Neural cell (in vitro differentiated cells): ENCODE results near the gene NAGLU. TPM values are rescaled to one million over a fixed set of nuclear protein-coding genes. Genes with fewer than 3 reads are reported as not detected.
A peak's percentile ranks its signal among the peaks of the same experiment; 100 is the strongest.

Experiments
- H2AFZ ChIP-seq: fragments of 200-600, 300-800 bp; sonication (generic), shearing (Covaris generic); 2 replicates; pipeline ENCODE4 v1.6.0; 2014; ENCODE audit warnings: low read depth, mild to moderate bottlenecking, antibody characterized with exemption, low read length, moderate library complexity
- H3F3A ChIP-seq: fragments of 200-600 bp; shearing (Covaris generic); 2 replicates; pipeline ENCODE4 v1.6.1; 2016; ENCODE audit warnings: mild to moderate bottlenecking, moderate library complexity, mixed read lengths, antibody characterized with exemption, low read length; ENCODE audit not compliant: insufficient read depth, poor library complexity, severe bottlenecking
- H3K27ac ChIP-seq: fragments of 200-600, 300-800 bp; sonication (generic), shearing (Covaris generic); 2 replicates; pipeline ENCODE4 v1.5.1; 2014; ENCODE audit warnings: mild to moderate bottlenecking, low read length, moderate library complexity
- H3K27me3 ChIP-seq: fragments of 300-800, 200-600 bp; sonication (generic), shearing (Covaris generic); 2 replicates; pipeline ENCODE4 v1.6.0; 2014; ENCODE audit warnings: mild to moderate bottlenecking, low read depth, low read length, moderate library complexity; ENCODE audit not compliant: insufficient read depth
- H3K36me3 ChIP-seq: fragments of 300-800, 200-600 bp; sonication (generic), shearing (Covaris generic); 2 replicates; pipeline ENCODE4 v1.5.1; 2014; ENCODE audit warnings: mild to moderate bottlenecking, antibody characterized with exemption, low read length, moderate library complexity; ENCODE audit not compliant: insufficient read depth
- H3K4me2 ChIP-seq: fragments of 300-800, 200-600 bp; sonication (generic), shearing (Covaris generic); 2 replicates; pipeline ENCODE4 v1.6.0; 2014; ENCODE audit warnings: mild to moderate bottlenecking, low read length
- H3K4me3 ChIP-seq: fragments of 300-800, 200-600 bp; sonication (generic), shearing (Covaris generic); 2 replicates; pipeline ENCODE4 v1.5.1; 2014; ENCODE audit warnings: mild to moderate bottlenecking, low read length, moderate library complexity
- H3K79me2 ChIP-seq: fragments of 200-600 bp; shearing (Covaris generic); replicated peaks from 2 replicates; pipeline ENCODE4 v1.6.0; 2014; ENCODE audit warnings: mild to moderate bottlenecking, low read length, moderate library complexity; ENCODE audit not compliant: insufficient read depth
- H3K9ac ChIP-seq: fragments of 300-800, 200-600 bp; sonication (generic), shearing (Covaris generic); 2 replicates; pipeline ENCODE4 v1.6.1; 2016; ENCODE audit warnings: mild to moderate bottlenecking, low read length, mixed read lengths
- H3K9me2 ChIP-seq: fragments of 200-600 bp; shearing (Covaris generic); 2 replicates; pipeline ENCODE4 v1.6.1; 2016; ENCODE audit warnings: mild to moderate bottlenecking, low read length, mixed read lengths; ENCODE audit not compliant: insufficient read depth
- H3K9me3 ChIP-seq: fragments of 200-600, 300-800 bp; sonication (generic), shearing (Covaris generic); 2 replicates; pipeline ENCODE4 v1.6.1; 2016; ENCODE audit warnings: mild to moderate bottlenecking, mixed run types, low read length, moderate library complexity, mixed read lengths
- H4K20me1 ChIP-seq: fragments of 200-600 bp; shearing (Covaris generic); 2 replicates; pipeline ENCODE4 v1.6.1; 2016; ENCODE audit warnings: mild to moderate bottlenecking, mixed run types; ENCODE audit not compliant: insufficient read depth
- CTCF ChIP-seq: fragments of 450-650 bp; IDR thresholded peaks from 2 replicates; pipeline ENCODE4 v1.5.1; 2014; ENCODE audit warnings: antibody characterized with exemption, mild to moderate bottlenecking, moderate library complexity; ENCODE audit not compliant: poor library complexity, severe bottlenecking
- EP300 ChIP-seq: fragments of 450-650 bp; conservative IDR thresholded peaks from 2 replicates; pipeline ENCODE4 v1.6.1; 2014; ENCODE audit warnings: antibody characterized with exemption, mild to moderate bottlenecking, moderate library complexity; ENCODE audit not compliant: poor library complexity, severe bottlenecking
- EZH2 ChIP-seq: fragments of 200-600, 300-800 bp; shearing (Covaris generic), sonication (generic); IDR thresholded peaks from 2 replicates; pipeline ENCODE4 v1.6.1; 2014; ENCODE audit warnings: antibody characterized with exemption, low read length, borderline replicate concordance, mild to moderate bottlenecking; ENCODE audit not compliant: insufficient read depth, poor library complexity, severe bottlenecking
- MXI1 ChIP-seq: fragments of 450-650 bp; conservative IDR thresholded peaks from 2 replicates; pipeline ENCODE4 v1.6.1; 2014; ENCODE audit warnings: antibody characterized with exemption, mild to moderate bottlenecking; ENCODE audit not compliant: poor library complexity, severe bottlenecking
- POLR2AphosphoS5 ChIP-seq: IDR thresholded peaks from 2 replicates; pipeline ENCODE4 v1.6.1; 2012
- RAD21 ChIP-seq: fragments of 450-650 bp; conservative IDR thresholded peaks from 2 replicates; pipeline ENCODE4 v1.6.1; 2014; ENCODE audit warnings: antibody characterized with exemption, mild to moderate bottlenecking, moderate library complexity
- REST ChIP-seq: IDR thresholded peaks from 2 replicates; pipeline ENCODE4 v1.6.1; 2012; ENCODE audit warnings: borderline replicate concordance
- SMC3 ChIP-seq: fragments of 450-650 bp; conservative IDR thresholded peaks from 2 replicates; pipeline ENCODE4 v1.6.1; 2014; ENCODE audit warnings: antibody characterized with exemption, mild to moderate bottlenecking, moderate library complexity; ENCODE audit not compliant: poor library complexity
- TAF1 ChIP-seq: IDR thresholded peaks from 2 replicates; pipeline ENCODE4 v1.6.1; 2012; ENCODE audit warnings: low read depth
- polyA plus RNA-seq: library from polyadenylated mRNA; depleted of rRNA; stranded (reverse); fragments of >200 nt; gene quantifications from 2 replicates; pipeline ENCODE4 v1.2.3, GENCODE V29; 2014

The NAGLU gene
- polyA plus RNA-seq, 1 donor from 2014 or later, result 12.1 TPM

- no peak for TF ChIP-seq SMC3
These were observed 11.0 kb downstream of the NAGLU start (continued) for GRCh38 chr17:42547001-42547461.

- no peaks in the 10 kb centered on the region for H3K9me2 ChIP-seq
- H4K20me1 ChIP-seq, result no peaks in the 10 kb centered on the region
- H3K4me2 ChIP-seq, result no peak overlapping the region
- TF ChIP-seq RAD21, result no peak
- no peak for TF ChIP-seq TAF1
- TF ChIP-seq MXI1, result no peak
- TF ChIP-seq SMC3, result no peak
- TF ChIP-seq CTCF, result no peak
- TF ChIP-seq EP300, result no peak
- TF ChIP-seq EZH2, result no peak
- no peak for TF ChIP-seq POLR2AphosphoS5
- no peaks in the 10 kb centered on the region for H3K27me3 ChIP-seq
- no peaks in the 10 kb centered on the region for H3K36me3 ChIP-seq
- H3F3A ChIP-seq, result no peaks in the 10 kb centered on the region
- no peaks in the 10 kb centered on the region for H3K79me2 ChIP-seq
- H3K9me3 ChIP-seq, result no peaks in the 10 kb centered on the region
- H3K4me3 ChIP-seq, result no peak overlapping the region
- no peak overlapping the region for H3K9ac ChIP-seq
- H2AFZ ChIP-seq, result no peak overlapping the region
- H3K27ac ChIP-seq, result no peak overlapping the region
These were observed 11.6 kb downstream of the NAGLU start for GRCh38 chr17:42547698-42548069.

- Histone ChIP-seq H3K79me2 (no peaks in the 10 kb centered on the region), H3K27me3 (no peaks in the 10 kb centered on the region), H4K20me1 (no peaks in the 10 kb centered on the region), H3F3A (no peaks in the 10 kb centered on the region), H3K9me3 (no peaks in the 10 kb centered on the region), H2AFZ (no peak overlapping the region), H3K9ac (no peak overlapping the region), H3K4me3 (peak overlapping the region; percentile 50), H3K9me2 (no peaks in the 10 kb centered on the region), H3K36me3 (no peaks in the 10 kb centered on the region), H3K4me2 (no peak overlapping the region), H3K27ac (no peak overlapping the region)
- TF ChIP-seq TAF1, result no peak
- TF ChIP-seq REST, result no peak
- TF ChIP-seq EP300, result no peak
- TF ChIP-seq CTCF, result no peak
- TF ChIP-seq POLR2AphosphoS5, result no peak
- no peak for TF ChIP-seq SMC3
- no peak for TF ChIP-seq MXI1
- no peak for TF ChIP-seq RAD21
- TF ChIP-seq EZH2, result no peak
These were observed 12.2 kb downstream of the NAGLU start for GRCh38 chr17:42548070-42548837.
